Vagina (tissue), 2 donors: ENCODE results near the gene ARMH3. TPM values are rescaled to one million over a fixed set of nuclear protein-coding genes. Genes with fewer than 3 reads are reported as not detected.

ENCODE experiments used
- DNase-seq, 2 donors: peaks; one replicate each; pipeline ENCODE4 v3.0.0-alpha.2; 2017; ENCODE audit errors: extremely low spot score in 2 of 2
- H3K27ac ChIP-seq: fragments of 200-600 bp; sonication (generic); one replicate; pipeline ENCODE4 v1.5.1; 2019
- H3K27me3 ChIP-seq: fragments of 200-600 bp; sonication (generic); one replicate; pipeline ENCODE4 v1.5.1; 2019
- H3K36me3 ChIP-seq, 2 donors: fragments of 200-600 bp; sonication (generic); one replicate each; pipeline ENCODE4 v1.5.1; 2017 to 2019
- H3K4me1 ChIP-seq: fragments of 200-600 bp; sonication (generic); one replicate; pipeline ENCODE4 v1.5.1; 2019
- H3K4me3 ChIP-seq, 2 donors: fragments of 200-600 bp; sonication (generic); 1 replicate in 1 of 2; 2 replicates in 1 of 2; pipeline ENCODE4 v1.5.1; 2016 to 2019
- H3K9me3 ChIP-seq: fragments of 200-600 bp; sonication (generic); one replicate; pipeline ENCODE4 v1.5.1; 2019
- CTCF ChIP-seq, 3 experiments: fragments of 450-650 bp in 2 of 3; fragments of 200-600 bp in 1 of 3; sonication (generic) in 1 of 3; IDR thresholded peaks; one replicate each; pipeline ENCODE4 v1.5.1; 2017 to 2019; ENCODE audit warnings: antibody characterized with exemption in 3 of 3, mild to moderate bottlenecking in 2 of 3, moderate library complexity in 2 of 3
- POLR2A ChIP-seq, 2 donors: fragments of 450-650 bp; IDR thresholded peaks; one replicate each; pipeline ENCODE4 v1.6.1; 2017; ENCODE audit warnings: antibody characterized with exemption in 2 of 2, mild to moderate bottlenecking in 2 of 2, moderate library complexity in 2 of 2
- POLR2AphosphoS5 ChIP-seq, 2 donors: sonication (generic); formaldehyde crosslinking; IDR thresholded peaks; one replicate each; pipeline ENCODE4 v1.9.0; 2017; ENCODE audit warnings: antibody characterized with exemption in 2 of 2, mild to moderate bottlenecking in 2 of 2, low read depth in 1 of 2; ENCODE audit not compliant: insufficient read depth in 1 of 2
- intact Hi-C: fragments of 100-400 bp; cut with DNase I; formaldehyde crosslinking; loops from one replicate; pipeline ENCODE4 v1.15.1; 2023
- total RNA-seq: library from RNA; depleted of rRNA; stranded (reverse); fragments of >200 nt; gene quantifications from one replicate; pipeline ENCODE4 v1.2.3, GENCODE V29; 2016

The ARMH3 gene
- total RNA-seq, 1 donor from 2014 or later = 26.5 TPM

GRCh38 chr10:101969412-101969922 lies 86.5 kb downstream of the ARMH3 start:
- intact Hi-C loops = no loop called here
- Histone ChIP-seq H3K4me1 (no peaks in the 10 kb centered on the region), H3K36me3 (peaks cover 0 to 28% of the 10 kb centered on the region in 2 donors), H3K4me3 (no peak overlapping the region), H3K9me3 (no peaks in the 10 kb centered on the region), H3K27ac (no peak overlapping the region), H3K27me3 (no peaks in the 10 kb centered on the region)
- TF ChIP-seq POLR2A (IDR thresholded peaks at IDR 0.05) = no peak
- TF ChIP-seq POLR2AphosphoS5 (IDR thresholded peaks at IDR 0.05; ENCODE audit: insufficient read depth in 1 of 2, low read depth in 1 of 2) = no peak
- no peak for TF ChIP-seq CTCF (IDR thresholded peaks at IDR 0.05)
- no peak for DNase-seq

GRCh38 chr10:101968940-101969321 lies 87.0 kb downstream of the ARMH3 start:
- peaks cover 0 to 26% of the 10 kb centered on the region in 2 donors for H3K36me3 ChIP-seq
- H3K4me1 ChIP-seq = no peaks in the 10 kb centered on the region
- no peaks in the 10 kb centered on the region for H3K9me3 ChIP-seq
- H3K4me3 ChIP-seq = no peak overlapping the region
- no peak for DNase-seq
- intact Hi-C loops = no loop called here
- no peaks in the 10 kb centered on the region for H3K27me3 ChIP-seq
- TF ChIP-seq POLR2A (IDR thresholded peaks at IDR 0.05) (no peak), CTCF (IDR thresholded peaks at IDR 0.05) (no peak), POLR2AphosphoS5 (IDR thresholded peaks at IDR 0.05; ENCODE audit: insufficient read depth in 1 of 2, low read depth in 1 of 2) (no peak)
- H3K27ac ChIP-seq = no peak overlapping the region

GRCh38 chr10:101968286-101968939 lies 87.6 kb downstream of the ARMH3 start:
- intact Hi-C loops = no loop called here
- H3K4me1 ChIP-seq = no peaks in the 10 kb centered on the region
- no peak overlapping the region for H3K27ac ChIP-seq
- peaks cover 0 to 26% of the 10 kb centered on the region in 2 donors for H3K36me3 ChIP-seq
- H3K27me3 ChIP-seq = no peaks in the 10 kb centered on the region
- DNase-seq = no peak
- H3K4me3 ChIP-seq = no peak overlapping the region
- H3K9me3 ChIP-seq = no peaks in the 10 kb centered on the region
- no peak for TF ChIP-seq CTCF (IDR thresholded peaks at IDR 0.05)
- no peak for TF ChIP-seq POLR2AphosphoS5 (IDR thresholded peaks at IDR 0.05; ENCODE audit: insufficient read depth in 1 of 2, low read depth in 1 of 2)
- TF ChIP-seq POLR2A (IDR thresholded peaks at IDR 0.05) = no peak

GRCh38 chr10:101967713-101968112 lies 88.3 kb downstream of the ARMH3 start:
- Histone ChIP-seq H3K27me3 (no peaks in the 10 kb centered on the region), H3K9me3 (no peaks in the 10 kb centered on the region), H3K4me3 (no peak overlapping the region), H3K4me1 (no peaks in the 10 kb centered on the region), H3K27ac (no peak overlapping the region), H3K36me3 (peaks cover 0 to 26% of the 10 kb centered on the region in 2 donors)
- intact Hi-C loops = no loop called here
- no peak for TF ChIP-seq CTCF (IDR thresholded peaks at IDR 0.05)
- TF ChIP-seq POLR2A (IDR thresholded peaks at IDR 0.05) = no peak
- no peak for DNase-seq

GRCh38 chr10:101967119-101967518 lies 88.9 kb downstream of the ARMH3 start:
- TF ChIP-seq POLR2A (IDR thresholded peaks at IDR 0.05) (no peak), CTCF (IDR thresholded peaks at IDR 0.05) (no peak), POLR2AphosphoS5 (IDR thresholded peaks at IDR 0.05; ENCODE audit: insufficient read depth in 1 of 2, low read depth in 1 of 2) (no peak)
- Histone ChIP-seq H3K36me3 (peaks cover 0 to 24% of the 10 kb centered on the region in 2 donors), H3K27ac (no peak overlapping the region)

More at GRCh38 chr10:101967119-101967518, 88.9 kb downstream of the ARMH3 start:
- Histone ChIP-seq H3K9me3 (no peaks in the 10 kb centered on the region), H3K4me1 (no peaks in the 10 kb centered on the region), H3K4me3 (no peak overlapping the region), H3K27me3 (no peaks in the 10 kb centered on the region)
- intact Hi-C loops = no loop called here
- DNase-seq = no peak
